ES-I3 (cell line): ENCODE results near the gene MYBPC3.
"Not testable (repeated sequence)": the region's sequence is repeated elsewhere in the genome, so short reads cannot be mapped to it uniquely, and the experiment has no call there.

Experiments
- H3K36me3 ChIP-seq: 2 replicates; pipeline ENCODE4 v1.6.1; 2013; ENCODE audit warnings: mild to moderate bottlenecking, low read length, control low read depth, moderate library complexity; ENCODE audit not compliant: insufficient read depth
- H3K4me1 ChIP-seq: 2 replicates; pipeline ENCODE4 v1.6.1; 2013; ENCODE audit warnings: mild to moderate bottlenecking, control low read depth, low read length; ENCODE audit not compliant: insufficient read depth
- H3K9ac ChIP-seq: 2 replicates; pipeline ENCODE4 v1.6.1; 2013; ENCODE audit warnings: low read depth, mild to moderate bottlenecking, low read length, moderate library complexity
- H3K9me3 ChIP-seq: 2 replicates; pipeline ENCODE4 v1.6.1; 2013; ENCODE audit warnings: mild to moderate bottlenecking, low read length, moderate library complexity; ENCODE audit not compliant: control insufficient read depth, insufficient read depth

MYBPC3 gene

DNA sequence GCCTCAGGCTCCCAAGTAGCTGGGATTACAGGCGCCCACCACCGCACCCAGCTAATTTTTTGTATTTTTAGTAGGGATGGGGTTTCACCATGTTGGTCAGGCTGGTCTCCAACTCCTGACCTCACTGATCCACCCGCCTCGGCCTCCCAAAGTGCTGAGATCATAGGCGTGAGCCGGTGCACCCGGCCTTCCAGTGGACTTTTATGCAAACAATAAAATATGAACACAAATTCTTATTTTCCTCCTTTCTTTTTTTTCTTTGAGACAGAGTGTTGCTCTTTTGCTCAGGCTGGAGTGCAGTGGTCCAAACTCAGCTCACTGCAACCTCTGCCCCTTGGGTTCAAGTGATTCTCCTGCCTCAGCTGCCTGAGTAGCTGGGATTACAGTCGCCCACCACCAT lies 36.0 kb downstream of the MYBPC3 start:
- H3K9ac ChIP-seq, H3K4me1 ChIP-seq, H3K9me3 ChIP-seq, H3K36me3 ChIP-seq: not testable (repeated sequence)

DNA sequence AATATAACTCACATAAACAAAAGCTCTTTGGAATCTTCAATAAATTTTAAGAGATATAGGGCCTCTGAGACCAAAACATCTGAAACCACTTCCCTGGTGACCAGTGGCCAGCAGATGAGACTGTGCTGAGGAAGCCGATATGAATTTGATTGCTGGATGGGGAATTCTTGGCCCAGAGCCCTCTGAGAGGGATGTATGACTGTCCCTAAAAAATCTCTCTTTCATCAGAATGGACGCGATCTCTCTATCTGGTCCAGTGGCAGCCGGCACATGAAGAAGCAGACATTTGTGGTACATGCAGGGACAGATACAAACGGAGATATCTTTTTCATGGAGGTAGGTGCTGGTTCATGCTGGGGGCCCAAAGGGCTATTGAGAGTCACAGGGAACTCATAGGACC lies 37.5 kb downstream of the MYBPC3 start:
- Histone ChIP-seq H3K4me1 (no peaks in the 10 kb centered on the region), H3K9me3 (no peaks in the 10 kb centered on the region), H3K9ac (no peak overlapping the region), H3K36me3 (no peaks in the 10 kb centered on the region)

DNA sequence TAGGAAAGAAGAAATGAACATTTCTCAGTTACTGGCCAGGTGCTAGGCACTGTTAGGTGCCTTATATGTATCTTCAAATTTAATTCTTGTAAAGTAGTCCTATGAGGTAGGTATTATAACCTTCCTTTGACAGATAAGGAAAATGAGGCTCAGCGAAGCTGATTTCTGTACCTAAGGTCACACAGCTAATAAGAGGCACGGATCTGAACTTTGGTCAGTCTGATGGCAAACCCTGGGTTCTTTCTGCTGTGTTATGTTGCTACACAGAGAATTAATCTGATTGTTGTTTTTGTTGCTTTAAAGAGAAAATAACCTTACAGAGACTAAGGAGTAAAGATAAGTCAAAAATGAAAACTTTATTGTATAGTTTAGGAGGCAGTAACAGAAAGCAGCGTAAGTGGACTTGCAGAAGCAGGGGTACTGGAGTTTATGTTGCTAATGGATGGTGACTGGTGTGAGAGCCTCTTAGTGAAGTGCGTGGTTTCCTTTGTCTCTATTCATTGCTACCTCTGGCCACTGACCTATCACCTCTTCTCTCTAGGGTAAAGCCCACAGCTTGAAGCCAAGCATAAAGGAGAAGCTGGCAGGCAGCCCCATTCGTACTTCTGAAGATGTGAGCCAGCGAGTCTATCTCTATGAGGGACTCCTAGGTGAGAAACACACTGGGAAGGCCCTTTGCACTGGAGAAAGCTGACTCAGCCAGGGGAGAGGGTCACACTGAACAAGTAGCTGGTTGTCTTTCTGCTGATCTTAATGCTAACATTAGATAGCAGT lies 44.3 kb downstream of the MYBPC3 start:
- Histone ChIP-seq H3K4me1 (no peaks in the 10 kb centered on the region), H3K36me3 (peaks cover 3% of the 10 kb centered on the region), H3K9me3 (no peaks in the 10 kb centered on the region), H3K9ac (no peak overlapping the region)

DNA sequence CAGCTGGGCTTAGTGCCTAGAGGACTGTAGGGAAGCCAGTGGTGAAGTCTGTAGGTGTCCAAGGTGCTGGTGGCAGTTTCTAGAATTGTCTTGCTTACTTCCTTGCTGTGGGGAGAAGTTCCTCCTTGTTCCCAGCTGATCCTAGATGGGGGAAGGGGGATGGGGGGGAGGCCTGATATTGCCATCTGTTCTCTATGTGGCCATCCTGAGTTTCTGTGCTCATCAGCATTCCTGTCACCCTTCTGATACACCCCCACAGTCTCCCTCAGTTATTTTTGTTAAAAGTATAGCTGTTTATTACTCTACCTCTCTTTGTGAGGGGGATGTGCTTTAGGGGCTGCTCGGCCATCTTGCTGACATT lies 46.0 kb downstream of the MYBPC3 start:
- peaks cover 3% of the 10 kb centered on the region for H3K36me3 ChIP-seq
- no peaks in the 10 kb centered on the region for H3K9me3 ChIP-seq
- no peak overlapping the region for H3K9ac ChIP-seq
- H3K4me1 ChIP-seq: no peaks in the 10 kb centered on the region

DNA sequence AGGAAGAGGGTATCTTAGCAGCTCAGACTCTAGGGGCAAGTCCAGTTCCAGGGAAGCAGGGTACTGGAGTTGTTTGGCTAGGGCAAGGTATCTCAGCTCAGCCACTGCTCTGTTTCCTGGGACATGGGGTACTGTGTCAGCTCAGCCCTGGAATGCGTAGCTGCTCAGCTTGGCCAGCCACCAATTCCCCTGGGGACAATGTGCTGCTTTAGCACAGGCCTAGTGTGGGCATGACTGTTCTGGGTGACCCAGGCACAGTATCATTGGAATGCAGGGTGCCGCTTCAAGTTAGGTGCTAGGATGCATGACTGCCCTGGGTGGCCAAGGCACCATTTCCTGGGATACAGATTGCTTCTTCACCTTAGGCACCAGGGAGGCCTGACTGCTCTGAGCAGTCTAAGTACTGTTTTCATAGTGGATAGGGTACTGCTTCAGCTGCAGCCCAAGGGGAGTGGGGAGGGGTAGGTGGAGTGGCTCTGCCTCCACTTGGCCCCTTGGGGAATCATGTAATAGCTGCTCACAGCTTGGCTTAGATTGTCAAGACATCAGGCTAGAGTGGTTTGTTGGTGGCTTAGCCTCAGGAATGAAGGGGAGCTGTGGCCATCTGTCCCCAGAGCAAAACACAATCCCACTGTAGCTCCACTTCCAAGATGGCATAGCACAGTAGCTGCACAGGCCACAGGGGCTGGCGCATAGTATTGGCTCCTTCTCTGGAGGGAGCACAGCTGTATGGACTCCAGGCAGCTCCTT lies 46.6 kb downstream of the MYBPC3 start:
- H3K36me3 ChIP-seq: peaks cover 3% of the 10 kb centered on the region
- H3K4me1 ChIP-seq: no peaks in the 10 kb centered on the region
- H3K9ac ChIP-seq: no peak overlapping the region
- no peaks in the 10 kb centered on the region for H3K9me3 ChIP-seq

DNA sequence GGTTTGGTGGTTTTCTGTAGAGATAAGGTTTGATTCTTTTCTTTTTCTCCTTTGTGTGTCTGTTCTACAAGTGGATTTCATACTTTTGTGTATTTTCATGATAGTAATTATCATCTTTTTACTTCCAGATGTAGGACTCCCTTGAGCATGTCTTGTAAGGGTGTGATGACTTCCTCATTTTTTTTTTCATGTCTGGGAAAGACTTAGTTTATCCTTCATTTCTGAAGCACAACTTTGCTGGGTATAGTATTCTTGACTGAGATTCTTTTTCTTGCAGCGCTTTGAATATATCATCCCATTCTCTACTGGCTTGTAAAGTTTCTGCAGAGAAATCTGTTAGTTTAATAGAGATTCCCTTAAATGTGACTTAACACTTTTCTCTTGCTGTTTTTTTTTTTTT lies 49.6 kb downstream of the MYBPC3 start:
- H3K36me3 ChIP-seq: peaks cover 3% of the 10 kb centered on the region; the same call in 1 of the 2 replicates
- no peaks in the 10 kb centered on the region for H3K9me3 ChIP-seq

DNA sequence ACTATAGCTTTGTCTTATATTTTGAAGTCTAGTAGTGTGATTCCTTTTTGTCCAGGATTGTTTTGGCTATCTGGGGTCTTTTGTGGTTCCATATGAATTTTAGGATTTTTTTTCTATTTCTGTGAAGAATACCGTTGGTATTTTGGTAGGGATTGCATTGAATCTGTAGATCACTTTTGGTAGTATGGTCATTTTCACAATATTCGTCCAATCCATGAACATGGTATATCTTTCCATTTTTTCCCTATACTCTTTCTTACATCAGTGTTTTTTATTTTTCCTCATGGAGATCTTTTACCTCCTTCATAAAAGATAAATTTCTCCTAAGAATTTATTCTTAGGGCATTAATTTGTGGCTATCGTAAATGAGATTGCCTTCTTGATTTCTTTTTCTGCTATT lies 53.4 kb downstream of the MYBPC3 start:
- H3K9ac ChIP-seq: no peak overlapping the region
- H3K4me1 ChIP-seq: no peaks in the 10 kb centered on the region
- no peaks in the 10 kb centered on the region for H3K9me3 ChIP-seq
- peaks cover 6% of the 10 kb centered on the region; the same call in 1 of the 2 replicates for H3K36me3 ChIP-seq

More for the DNA sequence above, 49.6 kb downstream of the MYBPC3 start:
- H3K9ac ChIP-seq: no peak overlapping the region
- H3K4me1 ChIP-seq: no peaks in the 10 kb centered on the region

DNA sequence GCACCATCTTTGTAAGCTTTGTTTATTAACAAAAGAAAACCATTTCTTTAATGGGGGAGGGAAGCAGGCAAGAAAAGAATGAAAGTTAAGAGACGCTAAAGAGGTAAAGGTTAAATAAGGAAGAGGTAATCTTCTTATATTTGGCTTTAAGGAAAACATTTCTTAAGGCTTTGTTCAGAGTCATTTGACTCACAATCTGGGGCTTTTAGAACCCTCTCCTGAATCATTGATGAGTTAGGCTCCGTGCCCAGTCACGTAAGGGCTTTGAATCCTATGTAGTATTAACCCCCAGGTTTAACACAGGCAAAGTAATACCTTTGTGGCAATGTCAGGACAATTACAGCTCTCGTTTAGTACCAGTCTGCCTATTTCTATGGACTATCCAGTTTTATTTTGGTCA lies 56.5 kb downstream of the MYBPC3 start:
- peaks cover 21% of the 10 kb centered on the region for H3K36me3 ChIP-seq
- H3K9me3 ChIP-seq: no peaks in the 10 kb centered on the region
- no peak overlapping the region for H3K9ac ChIP-seq
- H3K4me1 ChIP-seq: no peaks in the 10 kb centered on the region

DNA sequence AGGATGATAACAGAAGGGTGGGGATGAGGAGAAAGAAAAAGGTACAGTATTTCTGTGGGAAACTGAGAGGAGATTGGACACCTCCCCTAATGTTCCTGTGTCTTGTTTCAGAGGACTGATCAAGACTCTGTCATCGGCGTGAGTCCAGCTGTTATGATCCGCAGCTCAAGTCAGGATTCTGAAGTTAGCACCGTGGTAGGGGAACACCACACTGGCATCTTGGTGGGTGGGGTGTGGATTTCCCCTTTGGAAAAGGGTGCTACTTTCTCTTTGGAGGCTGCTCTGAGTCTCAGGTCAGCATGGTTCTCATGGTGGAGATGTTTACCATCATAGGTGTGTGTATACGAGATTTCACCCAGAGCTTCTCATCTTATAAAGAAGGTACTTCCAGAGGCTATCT lies 57.1 kb downstream of the MYBPC3 start:
- H3K4me1 ChIP-seq: no peaks in the 10 kb centered on the region
- H3K36me3 ChIP-seq: peaks cover 22% of the 10 kb centered on the region
- H3K9ac ChIP-seq: no peak overlapping the region
- no peaks in the 10 kb centered on the region for H3K9me3 ChIP-seq

DNA sequence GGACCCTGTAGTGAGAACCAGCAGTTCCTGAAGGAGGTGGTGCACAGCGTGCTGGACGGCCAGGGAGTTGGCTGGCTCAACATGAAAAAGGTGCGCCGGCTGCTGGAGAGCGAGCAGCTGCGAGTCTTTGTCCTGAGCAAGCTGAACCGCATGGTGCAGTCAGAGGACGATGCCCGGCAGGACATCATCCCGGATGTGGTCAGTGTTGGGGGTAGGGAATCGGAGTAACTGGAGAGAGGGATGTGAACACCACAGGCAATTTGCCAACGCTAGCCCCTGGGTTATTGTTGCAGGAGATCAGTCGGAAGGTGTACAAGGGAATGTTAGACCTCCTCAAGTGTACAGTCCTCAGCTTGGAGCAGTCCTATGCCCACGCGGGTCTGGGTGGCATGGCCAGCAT lies 62.6 kb downstream of the MYBPC3 start:
- Histone ChIP-seq H3K9ac (no peak overlapping the region), H3K9me3 (no peaks in the 10 kb centered on the region), H3K4me1 (no peaks in the 10 kb centered on the region), H3K36me3 (peaks cover 35% of the 10 kb centered on the region)

DNA sequence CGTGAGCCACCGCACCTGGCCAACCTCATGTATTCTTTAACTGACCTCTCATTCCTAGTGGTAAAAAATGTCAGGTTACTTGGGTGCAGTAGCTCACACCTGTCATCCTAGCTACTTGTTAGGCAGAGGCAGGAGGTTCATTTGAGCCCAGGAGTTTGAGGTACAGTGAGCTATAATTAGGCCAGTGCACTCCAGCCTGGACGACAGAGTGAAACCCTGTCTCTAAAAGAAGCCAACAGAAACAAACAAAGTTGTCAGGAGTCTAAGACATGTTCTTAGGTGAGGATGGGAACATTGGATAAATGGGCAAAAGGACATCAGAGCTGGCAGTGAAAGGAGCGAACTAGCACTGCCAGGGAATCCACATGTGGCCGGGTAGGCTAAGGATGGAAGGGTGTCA lies 64.4 kb downstream of the MYBPC3 start:
- H3K4me1 ChIP-seq: no peaks in the 10 kb centered on the region
- no peaks in the 10 kb centered on the region for H3K9me3 ChIP-seq
- no peak overlapping the region for H3K9ac ChIP-seq
- H3K36me3 ChIP-seq: peaks cover 44% of the 10 kb centered on the region

DNA sequence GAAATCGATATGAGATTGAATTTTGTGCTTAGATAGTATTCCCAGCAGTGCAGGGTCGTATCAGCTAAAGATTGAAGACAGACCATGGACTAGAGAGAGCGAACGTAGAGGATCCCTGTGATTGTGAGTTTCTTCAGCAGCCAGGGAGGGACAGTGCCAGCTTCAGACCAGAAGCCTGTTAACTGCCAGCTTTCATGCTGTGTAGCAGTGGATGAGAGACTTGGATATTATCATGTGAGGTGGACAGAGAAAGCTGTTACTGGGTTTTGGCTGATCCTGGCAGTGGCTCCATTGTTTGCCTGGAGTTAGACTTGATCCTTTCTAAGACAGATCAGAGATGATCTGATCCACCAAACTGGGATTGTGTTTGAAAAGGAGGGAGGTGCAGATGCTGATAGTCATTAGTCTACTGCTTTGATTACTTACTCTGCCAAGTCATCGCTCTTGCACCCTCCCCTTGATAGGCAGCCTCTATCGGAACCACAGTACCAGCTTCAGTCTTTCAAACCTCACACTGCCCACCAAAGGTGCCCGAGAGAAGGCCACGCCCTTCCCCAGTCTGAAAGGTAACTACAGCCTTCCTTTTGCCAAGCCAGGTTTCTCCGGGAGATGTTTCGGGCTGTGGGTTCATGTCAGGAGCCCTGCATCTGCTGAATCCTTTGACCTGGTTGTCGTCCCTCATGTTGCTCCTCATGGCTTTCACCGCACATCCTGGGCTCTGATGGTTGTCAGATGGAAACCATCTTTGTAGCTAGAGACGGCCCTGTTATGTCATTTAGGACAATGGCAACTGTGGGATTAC lies 66.3 kb downstream of the MYBPC3 start:
- Histone ChIP-seq H3K36me3 (peaks cover 36% of the 10 kb centered on the region), H3K9me3 (no peaks in the 10 kb centered on the region), H3K4me1 (no peaks in the 10 kb centered on the region), H3K9ac (no peak overlapping the region)

DNA sequence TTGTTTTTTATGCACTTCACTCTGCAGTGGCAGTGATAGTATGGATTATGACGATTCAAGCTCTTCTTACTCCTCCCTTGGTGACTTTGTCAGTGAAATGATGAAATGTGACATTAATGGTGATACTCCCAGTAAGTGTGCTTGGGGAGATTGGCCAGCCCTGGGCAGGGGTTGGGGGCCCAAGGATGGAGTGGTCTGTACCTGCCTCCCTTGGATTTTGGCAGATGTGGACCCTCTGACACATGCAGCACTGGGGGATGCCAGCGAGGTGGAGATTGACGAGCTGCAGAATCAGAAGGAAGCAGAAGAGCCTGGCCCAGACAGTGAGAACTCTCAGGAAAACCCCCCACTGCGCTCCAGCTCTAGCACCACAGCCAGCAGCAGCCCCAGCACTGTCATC lies 68.4 kb downstream of the MYBPC3 start:
- Histone ChIP-seq H3K4me1 (no peaks in the 10 kb centered on the region), H3K9me3 (no peaks in the 10 kb centered on the region), H3K36me3 (peaks cover 30% of the 10 kb centered on the region), H3K9ac (no peak overlapping the region)

DNA sequence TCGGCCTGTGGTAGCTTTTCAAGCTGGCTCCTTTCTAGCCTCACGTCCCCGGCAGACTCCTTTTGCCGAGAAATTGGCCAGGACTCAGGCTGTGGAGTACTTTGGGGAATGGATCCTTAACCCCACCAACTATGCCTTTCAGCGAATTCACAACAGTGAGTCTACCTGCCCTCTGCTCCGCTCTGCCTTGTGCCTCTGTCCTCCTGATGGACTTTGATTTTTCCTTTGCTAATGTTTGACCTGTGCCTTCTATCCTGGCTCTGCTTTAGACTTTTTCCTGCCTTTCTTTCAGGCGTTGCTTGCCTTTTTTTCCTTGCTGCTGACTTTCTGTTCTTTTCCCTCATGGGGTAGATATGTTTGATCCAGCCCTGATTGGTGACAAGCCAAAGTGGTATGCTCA lies 70.0 kb downstream of the MYBPC3 start:
- H3K36me3 ChIP-seq: peaks cover 32% of the 10 kb centered on the region

More for the DNA sequence above, 70.0 kb downstream of the MYBPC3 start:
- no peak overlapping the region for H3K9ac ChIP-seq
- no peaks in the 10 kb centered on the region for H3K4me1 ChIP-seq
- no peaks in the 10 kb centered on the region for H3K9me3 ChIP-seq
